Liver (tissue), 9 donors: ENCODE measurements around the gene TENM3. TPM values are rescaled to one million over a fixed set of nuclear protein-coding genes. Genes with fewer than 3 reads are reported as not detected.

Source experiments
- DNase-seq: peaks from one replicate; pipeline ENCODE4 v3.0.0-alpha.2; 2017; ENCODE audit warnings: low spot score
- H3K27ac ChIP-seq, 2 donors: one replicate each; pipeline ENCODE4 v1.7.0; 2013; ENCODE audit warnings: inconsistent platforms in 2 of 2, low read length in 2 of 2, control low read depth in 1 of 2, low read depth in 1 of 2, mild to moderate bottlenecking in 1 of 2
- H3K27me3 ChIP-seq, 4 donors: one replicate each; pipeline versions ENCODE4 v1.6.1 to v1.7.0; 2013; ENCODE audit warnings: low read length in 3 of 4, inconsistent platforms in 1 of 4, mild to moderate bottlenecking in 1 of 4, moderate library complexity in 1 of 4; ENCODE audit not compliant: control insufficient read depth in 4 of 4, insufficient read depth in 4 of 4
- H3K36me3 ChIP-seq, 4 donors: one replicate each; pipeline versions ENCODE4 v1.6.1 to v1.7.0; 2013; ENCODE audit warnings: low read length in 3 of 4, mild to moderate bottlenecking in 3 of 4, low read depth in 1 of 4, moderate library complexity in 1 of 4; ENCODE audit not compliant: control insufficient read depth in 4 of 4, insufficient read depth in 3 of 4
- H3K4me1 ChIP-seq, 4 donors: one replicate each; pipeline versions ENCODE4 v1.6.1 to v1.7.0; 2013; ENCODE audit warnings: low read length in 3 of 4, mild to moderate bottlenecking in 3 of 4, moderate library complexity in 1 of 4; ENCODE audit not compliant: control insufficient read depth in 4 of 4, insufficient read depth in 4 of 4
- H3K4me3 ChIP-seq, 3 donors: one replicate each; pipeline versions ENCODE4 v1.6.1 to v1.7.0; 2013; ENCODE audit warnings: low read length in 3 of 3, control low read depth in 1 of 3, low read depth in 1 of 3, mild to moderate bottlenecking in 1 of 3
- H3K9ac ChIP-seq, 2 donors: one replicate each; pipeline ENCODE4 v1.7.0; 2013; ENCODE audit warnings: low read length in 2 of 2, mild to moderate bottlenecking in 2 of 2, moderate library complexity in 2 of 2, control low read depth in 1 of 2, low read depth in 1 of 2
- H3K9me3 ChIP-seq, 4 donors: one replicate each; pipeline versions ENCODE4 v1.6.1 to v1.7.0; 2013; ENCODE audit warnings: low read length in 3 of 4; ENCODE audit not compliant: control insufficient read depth in 4 of 4
- CTCF ChIP-seq: fragments of 150-350 bp; IDR thresholded peaks from 2 replicates; pipeline ENCODE4 v1.5.1; 2017; ENCODE audit warnings: improper control_type of control experiment, low read depth, low read length; ENCODE audit not compliant: missing input control
- EGR1 ChIP-seq, 2 donors: IDR thresholded peaks; 2 replicates each; pipeline ENCODE4 v1.6.1; 2016 to 2018; ENCODE audit warnings: antibody characterized with exemption in 2 of 2, low read depth in 2 of 2
- FOXA1 ChIP-seq: IDR thresholded peaks from 2 replicates; pipeline ENCODE4 v1.6.1; 2016; ENCODE audit warnings: antibody characterized with exemption
- FOXA2 ChIP-seq: IDR thresholded peaks from 2 replicates; pipeline ENCODE4 v1.6.1; 2016; ENCODE audit warnings: antibody characterized with exemption
- GABPA ChIP-seq, 2 donors: IDR thresholded peaks in 1 of 2; conservative IDR thresholded peaks in 1 of 2; 2 replicates each; pipeline ENCODE4 v1.6.1; 2016; ENCODE audit warnings: antibody characterized with exemption in 2 of 2, mild to moderate bottlenecking in 1 of 2, moderate library complexity in 1 of 2
- HNF4A ChIP-seq, 2 donors: conservative IDR thresholded peaks; 2 replicates each; pipeline ENCODE4 v1.6.1; 2016; ENCODE audit warnings: antibody characterized with exemption in 2 of 2, mild to moderate bottlenecking in 2 of 2
- HNF4G ChIP-seq: IDR thresholded peaks from 2 replicates; pipeline ENCODE4 v1.6.1; 2016; ENCODE audit warnings: antibody characterized with exemption
- JUND ChIP-seq, 2 donors: IDR thresholded peaks; 2 replicates each; pipeline ENCODE4 v1.6.1; 2016; ENCODE audit warnings: antibody characterized with exemption in 2 of 2
- NR2F2 ChIP-seq: IDR thresholded peaks from 2 replicates; pipeline ENCODE4 v1.6.1; 2016; ENCODE audit warnings: antibody characterized with exemption
- RAD21 ChIP-seq, 2 donors: IDR thresholded peaks; 2 replicates each; pipeline ENCODE4 v1.6.1; 2016; ENCODE audit warnings: antibody characterized with exemption in 2 of 2, mild to moderate bottlenecking in 2 of 2
- REST ChIP-seq: IDR thresholded peaks from 2 replicates; pipeline ENCODE4 v1.6.1; 2016; ENCODE audit warnings: antibody characterized with exemption, mild to moderate bottlenecking
- RXRA ChIP-seq, 2 donors: IDR thresholded peaks; 2 replicates each; pipeline ENCODE4 v1.6.1; 2017 to 2018; ENCODE audit warnings: antibody characterized with exemption in 2 of 2, mild to moderate bottlenecking in 1 of 2
- SP1 ChIP-seq: IDR thresholded peaks from 2 replicates; pipeline ENCODE4 v1.6.1; 2018; ENCODE audit warnings: antibody characterized with exemption, mild to moderate bottlenecking
- TAF1 ChIP-seq: conservative IDR thresholded peaks from 2 replicates; pipeline ENCODE4 v1.6.1; 2016; ENCODE audit warnings: antibody characterized with exemption, mild to moderate bottlenecking
- YY1 ChIP-seq: IDR thresholded peaks from 2 replicates; pipeline ENCODE4 v1.6.1; 2016; ENCODE audit warnings: antibody characterized with exemption, mild to moderate bottlenecking
- ZBTB33 ChIP-seq: IDR thresholded peaks from 2 replicates; pipeline ENCODE4 v1.6.1; 2016; ENCODE audit warnings: antibody characterized with exemption
- WGBS: extraction: QIAGEN DNeasy Blood & Tissue Kit; methylation state at CpG from one replicate; pipeline ENCODE4 v1.1.7; 2013; 5-methylcytosine and 5-hydroxymethylcytosine counted together
- polyA plus RNA-seq, 2 donors: library from polyadenylated mRNA; stranded (reverse) in 1 of 2; unstranded in 1 of 2; fragments of 200-250 nt in 1 of 2; fragments of >200 nt in 1 of 2; fragmentation: Nextera tagmentation in 1 of 2; extraction: Ambion mirVana in 1 of 2; gene quantifications; one replicate each; pipeline versions ENCODE4 v1.2.1 to v1.2.3, GENCODE V29; 2013 to 2015
- total RNA-seq, 2 donors: library from RNA; depleted of rRNA; stranded (reverse); fragments of >200 nt; gene quantifications; one replicate each; pipeline ENCODE4 v1.2.3, GENCODE V29; 2014
- TF ChIP-seq, protein P1 (sequence below): IDR thresholded peaks from 2 replicates; pipeline ENCODE4 v1.6.1; 2016; ENCODE audit warnings: antibody characterized with exemption
- TF ChIP-seq, protein P2 (sequence below): IDR thresholded peaks from 2 replicates; pipeline ENCODE4 v1.6.1; 2016; ENCODE audit warnings: antibody characterized with exemption
- donor health status: healthy.
- donor health status: healthy.
- donor health status: healthy.
- donor health status: healthy.
- donor health status: healthy.

The TENM3 gene
- total and polyA plus RNA-seq, 4 donors: 0.32 to 16.8 (median 0.70) TPM

GRCh38 chr4:182804131-182804530 is 560.9 kb downstream of the TENM3 start:
- H3K36me3 ChIP-seq: no peaks in the 10 kb centered on the region
- H3K4me3 ChIP-seq: no peak overlapping the region
- WGBS: 55% methylated on average over 8 of the region's 8 CpGs
- H3K9ac ChIP-seq: no peak overlapping the region
- H3K27me3 ChIP-seq: no peaks in the 10 kb centered on the region
- no peak overlapping the region for H3K27ac ChIP-seq
- TF ChIP-seq NR2F2: no peak
- no peak for TF ChIP-seq GABPA (IDR thresholded peaks at IDR 0.05 in 1 of 2, conservative IDR thresholded peaks at IDR 0.05 in 1 of 2)
- TF ChIP-seq RAD21 (IDR thresholded peaks at IDR 0.05): no peak
- TF ChIP-seq, protein P1, sequence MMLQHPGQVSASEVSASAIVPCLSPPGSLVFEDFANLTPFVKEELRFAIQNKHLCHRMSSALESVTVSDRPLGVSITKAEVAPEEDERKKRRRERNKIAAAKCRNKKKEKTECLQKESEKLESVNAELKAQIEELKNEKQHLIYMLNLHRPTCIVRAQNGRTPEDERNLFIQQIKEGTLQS: no peak
- TF ChIP-seq EGR1 (IDR thresholded peaks at IDR 0.05; ENCODE audit: low read depth in 2 of 2): no peak
- TF ChIP-seq HNF4G: no peak
- TF ChIP-seq, protein P2, sequence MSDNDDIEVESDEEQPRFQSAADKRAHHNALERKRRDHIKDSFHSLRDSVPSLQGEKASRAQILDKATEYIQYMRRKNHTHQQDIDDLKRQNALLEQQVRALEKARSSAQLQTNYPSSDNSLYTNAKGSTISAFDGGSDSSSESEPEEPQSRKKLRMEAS: no peak
- no peak for TF ChIP-seq SP1
- TF ChIP-seq FOXA2: no peak
- TF ChIP-seq HNF4A (conservative IDR thresholded peaks at IDR 0.05): no peak
- no peak for TF ChIP-seq JUND (IDR thresholded peaks at IDR 0.05)
- TF ChIP-seq YY1: no peak
- no peak for TF ChIP-seq FOXA1
- no peak for TF ChIP-seq ZBTB33
- no peak for TF ChIP-seq REST
- TF ChIP-seq RXRA (IDR thresholded peaks at IDR 0.05): no peak
- TF ChIP-seq CTCF: no peak
- no peak for TF ChIP-seq TAF1
- H3K9me3 ChIP-seq: peaks cover 0 to 3% (median 1%) of the 10 kb centered on the region in 4 donors
- no peak for DNase-seq
- H3K4me1 ChIP-seq: peaks cover 0 to 16% (median 10%) of the 10 kb centered on the region in 4 donors
